ENCODE data around the gene LRP1.

GRCh38 chr12:57078519-57079404, 49.5 kb upstream of the LRP1 start, which contains the start of gene NEMP1:
- TF ChIP-seq CTCF (optimal IDR thresholded peaks at IDR 0.05 in 1 of 3, IDR thresholded peaks at IDR 0.05 in 1 of 3, conservative IDR thresholded peaks at IDR 0.05 in 1 of 3; ENCODE audit: extremely low read depth in 1 of 3, insufficient read depth in 2 of 3, low read length in 3 of 3) (no peak), EZH2 (IDR thresholded peaks at IDR 0.05; ENCODE audit: low read length) (no peak)
